MG63 (cell line): Measurements from ENCODE around the gene FILIP1L. TPM values are rescaled to one million over a fixed set of nuclear protein-coding genes. Genes with fewer than 3 reads are reported as not detected.

ENCODE experiments used
- DNase-seq: peaks from one replicate; pipeline ENCODE4 v3.0.0-alpha.2; 2020
- H3K27me3 ChIP-seq: fragments of 250-450 bp; sonication (Bioruptor Pico); 2 replicates; pipeline ENCODE4 v1.5.1; 2020; ENCODE audit warnings: mild to moderate bottlenecking, moderate library complexity
- H3K36me3 ChIP-seq: fragments of 250-450 bp; sonication (Bioruptor Pico); 2 replicates; pipeline ENCODE4 v1.5.1; 2020; ENCODE audit warnings: mild to moderate bottlenecking, moderate library complexity
- H3K4me3 ChIP-seq: fragments of 250-450 bp; sonication (Bioruptor Pico); 2 replicates; pipeline ENCODE4 v1.5.1; 2020; ENCODE audit warnings: mild to moderate bottlenecking, moderate library complexity
- H3K9me3 ChIP-seq: fragments of 250-450 bp; sonication (Bioruptor Pico); 2 replicates; pipeline ENCODE4 v1.5.1; 2020; ENCODE audit warnings: mild to moderate bottlenecking, moderate library complexity
- total RNA-seq: library from RNA; depleted of rRNA; stranded (reverse); fragments of >200 nt; shearing (Covaris generic); gene quantifications from 2 replicates; pipeline ENCODE4 v1.2.3, GENCODE V29; 2014; ENCODE audit warnings: low replicate concordance

Gene FILIP1L
- total RNA-seq, 1 experiment from 2014 or later, result 19.9 TPM

DNA sequence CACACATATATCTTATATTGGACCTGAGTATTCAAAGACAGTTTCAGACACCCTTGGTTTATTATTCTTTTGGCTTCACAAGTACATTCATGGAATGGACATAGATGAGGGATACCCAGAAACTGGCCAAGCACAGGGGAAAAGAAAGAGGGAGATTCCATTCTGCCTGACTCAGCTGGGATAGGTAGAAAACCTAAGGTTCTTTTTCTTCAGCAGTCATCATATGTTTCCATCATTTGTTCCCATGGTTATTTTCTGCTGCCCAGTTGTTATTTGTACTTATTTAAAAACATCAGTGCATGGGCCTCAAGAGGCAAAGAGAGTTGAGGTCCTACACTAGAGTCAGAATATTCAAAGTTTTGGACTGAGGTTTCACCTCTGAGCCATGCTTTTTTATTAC is 91.8 kb downstream of the FILIP1L start:
- Histone ChIP-seq H3K36me3 (peaks cover 8% of the 10 kb centered on the region), H3K4me3 (no peak overlapping the region), H3K9me3 (peaks cover 3% of the 10 kb centered on the region), H3K27me3 (no peaks in the 10 kb centered on the region)
- no peak for DNase-seq

DNA sequence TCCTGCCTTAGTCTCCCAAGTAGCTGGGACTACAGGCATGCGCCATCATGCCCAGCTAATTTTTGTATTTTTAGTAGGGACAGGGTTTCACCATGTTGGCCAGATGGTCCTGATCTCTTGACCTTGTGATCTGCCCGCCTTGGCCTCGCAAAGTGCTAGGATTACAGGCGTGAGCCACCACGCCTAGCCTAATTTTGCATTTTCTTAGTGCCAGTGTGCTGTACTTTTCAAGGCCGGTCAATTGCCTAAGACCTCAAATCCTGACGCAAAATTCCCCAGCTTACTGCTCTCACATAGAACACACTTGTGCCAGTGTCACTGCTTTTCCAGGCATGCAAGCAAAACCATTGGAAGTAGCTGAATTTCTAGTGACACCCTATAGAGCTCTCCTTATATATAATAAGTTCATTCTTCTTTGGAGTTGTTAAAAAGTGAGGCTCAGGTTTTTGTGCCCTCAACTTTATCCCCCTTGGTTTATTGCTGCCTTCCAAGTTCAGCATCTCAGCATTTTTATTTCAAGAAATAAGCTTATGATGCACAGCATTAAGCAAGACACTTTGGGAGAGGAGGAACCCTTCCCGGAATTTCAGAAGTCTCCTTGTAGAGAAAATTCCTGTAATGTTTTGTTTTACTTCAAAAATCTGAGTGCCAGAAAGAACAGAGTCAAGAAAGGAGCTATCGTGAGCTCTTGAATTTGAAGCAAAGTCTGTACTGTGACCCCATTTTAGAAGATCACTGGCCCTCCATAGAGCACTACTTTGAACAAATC is 93.2 kb downstream of the FILIP1L start:
- H3K36me3 ChIP-seq, result peaks cover 8% of the 10 kb centered on the region
- no peak overlapping the region for H3K4me3 ChIP-seq
- no peak for DNase-seq
- no peaks in the 10 kb centered on the region for H3K27me3 ChIP-seq
- H3K9me3 ChIP-seq, result peaks cover 3% of the 10 kb centered on the region

DNA sequence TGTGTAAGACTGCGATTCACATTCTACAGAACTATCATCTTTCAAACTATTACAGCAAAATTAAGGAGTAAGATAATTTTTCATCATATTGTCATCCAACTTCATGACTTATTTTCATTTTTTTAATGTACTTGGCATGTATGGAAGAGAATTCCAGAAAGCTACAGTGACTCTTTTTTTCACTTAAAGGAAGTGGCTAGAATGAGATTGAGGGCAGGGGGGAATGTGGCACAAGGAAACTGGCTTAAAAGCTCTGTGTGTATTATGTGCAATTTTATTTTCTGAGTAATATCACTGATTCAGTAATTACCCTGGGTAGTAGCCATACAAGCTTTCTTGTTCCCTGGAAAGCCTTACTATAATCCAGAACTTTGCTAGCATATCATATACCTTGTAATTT is 94.6 kb downstream of the FILIP1L start:
- no peak overlapping the region for H3K4me3 ChIP-seq
- H3K36me3 ChIP-seq, result peaks cover 11% of the 10 kb centered on the region
- H3K9me3 ChIP-seq, result peaks cover 11% of the 10 kb centered on the region
- no peaks in the 10 kb centered on the region for H3K27me3 ChIP-seq
- peak; percentile 41 for DNase-seq

DNA sequence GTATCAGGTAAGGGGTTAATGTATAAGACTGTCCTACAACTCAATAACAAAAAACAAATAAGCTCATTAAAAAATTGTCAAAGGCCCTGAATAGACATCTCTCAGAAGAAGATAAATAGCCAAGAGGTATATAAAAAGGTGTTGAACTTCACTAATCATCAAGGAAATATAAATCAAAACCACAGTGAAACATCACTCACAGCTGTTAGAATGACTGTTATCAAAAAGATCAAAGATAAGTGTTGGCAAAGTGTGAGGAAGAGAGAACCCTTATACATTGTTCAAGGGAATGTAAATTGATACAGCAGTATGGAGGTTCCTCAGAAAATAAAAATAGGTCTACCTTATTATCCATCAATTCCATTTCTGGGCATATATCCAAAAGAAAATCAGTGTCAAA is 95.5 kb downstream of the FILIP1L start:
- no peak for DNase-seq
- H3K36me3 ChIP-seq, result peaks cover 11% of the 10 kb centered on the region
- no peaks in the 10 kb centered on the region for H3K27me3 ChIP-seq
- peaks cover 11% of the 10 kb centered on the region for H3K9me3 ChIP-seq
- H3K4me3 ChIP-seq, result no peak overlapping the region

DNA sequence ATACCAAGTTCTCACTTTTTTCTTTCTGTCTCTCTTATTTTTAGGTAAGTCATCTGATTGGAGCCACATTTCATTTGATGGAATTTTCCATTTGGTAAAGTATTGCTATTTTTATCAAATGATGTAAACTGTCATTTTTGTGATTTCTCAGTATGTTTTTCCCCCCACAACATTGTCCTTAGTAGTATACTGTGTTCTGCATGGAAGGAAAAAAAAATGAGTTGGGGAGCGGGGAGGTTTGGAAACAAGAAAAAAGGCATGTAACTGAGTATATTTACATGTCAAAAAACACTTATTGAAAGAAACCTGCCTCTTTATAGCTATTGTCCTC is 104.2 kb downstream of the FILIP1L start:
- Histone ChIP-seq H3K4me3 (no peak overlapping the region), H3K27me3 (no peaks in the 10 kb centered on the region), H3K9me3 (peaks cover 2% of the 10 kb centered on the region; the same call in 1 of the 2 replicates), H3K36me3 (no peaks in the 10 kb centered on the region; the same call in 1 of the 2 replicates)
- DNase-seq, result no peak

DNA sequence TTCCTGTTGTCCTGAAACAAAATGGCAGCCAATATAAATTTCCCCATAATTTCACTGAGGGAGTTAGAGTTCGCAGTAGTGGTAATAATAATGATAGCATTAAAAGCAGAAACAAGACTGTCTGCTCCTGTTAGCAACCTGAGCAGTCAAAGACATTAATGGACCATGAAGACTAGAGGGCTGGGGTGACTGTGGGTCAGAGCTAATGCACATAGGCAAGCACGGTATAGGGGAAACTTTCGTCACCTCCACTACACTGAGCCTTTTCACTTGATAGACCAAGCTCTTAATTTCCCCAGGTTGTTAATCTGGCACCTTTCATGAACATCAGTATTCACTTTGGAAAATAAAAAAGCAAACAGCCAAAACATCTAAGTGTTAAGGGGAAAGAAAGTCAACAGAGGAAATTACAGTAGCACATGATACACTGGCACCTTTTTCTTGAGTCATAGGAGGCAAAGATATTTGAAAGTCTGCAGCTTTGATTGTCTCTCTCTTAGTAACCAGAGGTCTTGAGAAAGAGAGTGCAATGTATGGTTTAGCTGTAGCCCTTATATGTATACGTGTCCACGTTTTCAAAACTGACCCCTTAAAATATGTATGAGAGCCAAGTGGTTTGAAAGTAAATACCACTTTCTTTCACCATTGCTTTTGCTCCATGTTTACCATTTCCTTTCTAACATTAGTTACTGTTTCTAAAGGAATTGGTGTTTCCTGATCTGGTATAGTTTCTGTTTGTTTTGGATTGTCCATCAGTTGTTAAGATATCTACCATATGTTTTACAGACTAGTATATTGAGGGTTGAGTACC is 104.8 kb downstream of the FILIP1L start:
- no peaks in the 10 kb centered on the region for H3K36me3 ChIP-seq
- DNase-seq, result no peak
- no peaks in the 10 kb centered on the region for H3K9me3 ChIP-seq
- no peak overlapping the region for H3K4me3 ChIP-seq
- H3K27me3 ChIP-seq, result no peaks in the 10 kb centered on the region

DNA sequence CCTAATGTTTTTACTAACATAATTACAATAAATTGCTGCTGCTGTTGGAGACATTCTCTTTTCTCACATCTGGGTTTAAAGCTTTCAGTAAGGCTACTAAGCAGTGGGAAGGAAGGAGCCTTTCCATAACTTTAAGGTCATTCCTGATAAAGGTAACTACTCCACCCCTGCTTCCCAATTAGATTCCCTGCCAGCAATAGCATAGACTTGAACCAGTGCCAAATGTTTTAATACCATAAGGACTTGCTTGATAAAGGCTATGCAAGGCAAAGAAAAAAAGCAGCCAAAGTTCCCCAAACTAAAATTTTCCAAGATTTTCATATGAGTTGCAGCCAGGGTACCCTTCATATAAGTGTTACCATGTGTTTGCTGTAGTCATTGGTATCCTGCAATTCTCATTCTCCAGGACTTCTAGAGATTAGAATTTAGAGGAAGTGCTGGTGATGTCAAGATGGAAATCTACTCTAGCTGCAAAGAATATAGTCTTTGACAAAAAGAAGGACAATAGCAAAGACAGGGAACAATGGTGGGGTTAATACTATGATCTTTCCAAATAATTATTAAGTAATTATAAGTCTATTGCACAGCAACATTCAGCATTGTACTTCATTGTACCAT is 106.1 kb downstream of the FILIP1L start:
- Histone ChIP-seq H3K4me3 (no peak overlapping the region), H3K27me3 (no peaks in the 10 kb centered on the region), H3K9me3 (no peaks in the 10 kb centered on the region), H3K36me3 (no peaks in the 10 kb centered on the region)
- no peak for DNase-seq

DNA sequence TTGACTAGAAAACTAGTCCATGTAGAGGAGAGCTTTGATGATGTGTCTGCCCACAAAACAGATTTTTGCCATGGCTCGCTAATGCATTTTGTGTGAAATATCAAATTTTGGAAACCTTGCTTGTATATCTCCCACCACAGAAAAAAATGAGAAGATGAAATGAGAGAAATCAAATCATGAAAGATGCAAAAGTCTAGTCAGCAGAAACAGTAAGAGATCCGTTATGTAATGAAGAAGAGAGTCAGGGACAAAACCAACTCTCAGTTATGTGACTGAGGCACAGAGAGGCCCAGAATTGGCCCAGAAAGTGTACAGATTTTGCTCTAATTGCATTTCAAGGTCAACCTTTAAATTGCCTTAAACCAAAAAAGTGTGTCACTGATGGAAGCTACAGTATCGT is 107.0 kb downstream of the FILIP1L start:
- no peaks in the 10 kb centered on the region for H3K9me3 ChIP-seq
- H3K4me3 ChIP-seq, result no peak overlapping the region
- H3K36me3 ChIP-seq, result no peaks in the 10 kb centered on the region
- no peaks in the 10 kb centered on the region for H3K27me3 ChIP-seq
- DNase-seq, result no peak

DNA sequence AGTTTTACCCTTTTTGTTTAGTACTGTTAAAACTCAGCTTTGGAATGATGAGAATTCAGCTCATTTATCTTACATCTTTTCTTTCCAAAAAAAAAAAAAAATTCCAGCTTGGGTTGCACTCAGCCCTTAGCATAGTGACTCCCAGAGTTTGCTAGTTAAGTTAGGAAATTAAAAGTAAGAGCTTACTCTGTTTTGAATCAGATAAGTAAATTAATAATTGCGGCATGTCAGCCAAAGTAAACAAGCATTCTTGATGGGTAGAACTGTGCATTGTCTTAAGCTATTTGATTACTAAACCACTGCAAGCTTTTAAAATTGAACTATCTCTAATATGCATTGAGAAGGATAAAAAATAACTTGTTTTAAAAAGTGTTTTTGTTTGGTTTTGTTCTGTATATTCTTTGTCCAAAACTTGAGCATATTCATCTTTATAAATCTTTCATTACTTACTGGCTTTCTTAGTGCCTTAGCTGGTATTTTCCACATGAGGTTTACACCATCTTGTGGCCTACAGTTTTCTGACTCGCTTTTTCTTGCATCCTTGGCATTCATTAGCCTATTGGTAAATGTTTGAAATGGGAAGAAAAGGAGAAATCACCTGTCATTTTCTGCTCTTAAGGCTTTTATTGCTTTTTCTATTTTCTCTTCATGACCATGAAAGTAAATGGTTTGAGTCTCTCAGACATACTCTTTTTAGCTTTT is 107.6 kb downstream of the FILIP1L start:
- H3K27me3 ChIP-seq, result no peaks in the 10 kb centered on the region
- no peaks in the 10 kb centered on the region for H3K9me3 ChIP-seq
- H3K4me3 ChIP-seq, result no peak overlapping the region
- no peaks in the 10 kb centered on the region for H3K36me3 ChIP-seq
- no peak for DNase-seq

DNA sequence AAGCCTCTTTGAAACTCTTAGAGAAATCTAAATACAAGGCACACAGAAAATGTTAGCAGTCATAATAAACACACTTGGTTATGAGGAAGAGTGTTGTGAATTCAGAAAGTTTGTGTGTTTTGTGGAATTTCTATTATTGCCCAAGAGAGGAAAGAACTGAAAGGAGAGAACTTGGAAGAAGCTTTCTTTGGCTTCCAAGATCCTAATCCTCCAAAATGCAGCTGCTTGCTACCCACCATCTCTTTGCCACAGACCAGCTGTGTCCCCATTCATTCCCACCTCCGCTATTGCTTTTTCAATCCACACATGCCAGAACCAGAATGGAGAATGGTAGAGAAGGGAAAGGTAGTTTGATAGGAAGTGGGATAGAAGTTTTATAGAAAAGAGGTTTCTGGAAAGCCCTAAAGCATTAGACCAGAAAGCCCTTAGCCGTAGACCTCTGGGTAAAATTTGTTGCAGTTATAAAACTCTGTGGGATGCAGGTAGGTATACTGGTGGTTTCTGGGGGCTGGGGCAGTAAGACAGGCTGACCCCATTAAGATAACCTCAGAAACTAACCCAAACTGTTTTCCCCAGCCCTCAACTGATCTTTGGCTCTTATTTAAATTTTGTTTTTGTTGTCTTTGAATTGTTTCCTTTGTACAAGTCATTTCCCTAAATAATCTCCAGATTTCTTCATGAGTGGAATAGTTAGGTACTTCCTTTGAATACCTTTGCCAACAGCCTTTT is 108.5 kb downstream of the FILIP1L start:
- Histone ChIP-seq H3K4me3 (no peak overlapping the region), H3K36me3 (no peaks in the 10 kb centered on the region), H3K27me3 (no peaks in the 10 kb centered on the region), H3K9me3 (no peaks in the 10 kb centered on the region)
- no peak for DNase-seq

DNA sequence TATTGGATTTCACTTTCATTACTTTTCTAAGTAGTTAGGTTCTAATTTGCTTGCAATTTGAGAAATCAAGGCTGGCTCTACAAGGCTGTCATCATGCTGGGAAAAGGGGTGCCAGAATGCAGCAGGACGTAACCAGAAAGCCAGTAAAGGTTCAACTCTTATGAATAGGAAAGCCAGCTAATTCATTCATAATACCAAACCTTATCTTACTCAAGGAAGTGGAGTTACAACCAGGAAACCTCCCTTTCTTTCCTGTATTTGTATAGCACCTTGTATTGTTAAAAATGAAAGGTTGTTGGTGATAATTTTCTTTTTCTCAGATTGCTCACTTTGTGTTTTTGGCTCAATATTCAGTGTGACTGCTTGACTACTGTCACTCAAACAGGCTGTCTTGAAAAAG is 109.4 kb downstream of the FILIP1L start:
- Histone ChIP-seq H3K9me3 (no peaks in the 10 kb centered on the region), H3K27me3 (no peaks in the 10 kb centered on the region), H3K4me3 (no peak overlapping the region), H3K36me3 (no peaks in the 10 kb centered on the region)
- no peak for DNase-seq

DNA sequence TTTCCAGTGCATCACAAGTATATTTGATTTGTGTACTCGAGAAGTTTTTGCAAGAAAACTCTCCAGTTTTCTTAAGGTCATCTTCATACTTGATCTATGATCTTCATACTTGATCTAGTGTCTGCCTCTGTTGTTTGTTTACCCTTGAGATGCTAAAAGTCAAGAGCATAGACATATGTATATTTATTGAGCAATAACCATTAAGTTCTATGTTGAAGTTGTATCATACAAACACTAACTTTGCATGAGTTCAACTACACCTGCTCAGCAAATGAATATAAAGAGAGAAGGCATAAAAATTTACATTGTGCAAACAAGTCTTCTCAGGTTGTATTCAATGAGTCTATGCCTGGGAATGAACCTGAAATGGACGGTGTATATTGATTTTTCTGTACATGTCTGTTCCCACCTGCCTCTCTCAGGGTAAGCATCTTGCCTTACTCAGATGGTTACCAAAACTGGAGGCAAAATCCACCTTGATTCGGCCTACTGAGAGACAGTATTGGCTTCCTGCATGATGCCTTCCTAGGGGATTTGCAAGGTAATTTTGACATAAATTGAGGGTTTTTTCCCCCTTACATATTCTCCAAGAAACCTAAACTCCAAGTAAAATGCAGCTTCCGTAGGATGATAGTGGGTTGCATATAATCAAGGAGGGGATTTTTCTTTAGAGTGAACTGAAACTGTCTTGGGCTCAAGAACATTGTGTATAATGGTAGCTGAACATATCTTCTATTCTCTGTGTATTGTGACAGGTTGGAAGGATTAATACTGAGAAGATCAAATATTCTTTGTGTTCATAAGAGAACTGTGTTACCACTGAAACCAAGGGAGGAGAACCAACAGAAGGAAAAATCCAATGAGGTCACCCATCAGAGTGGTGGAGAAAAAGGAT is 110.4 kb downstream of the FILIP1L start:
- DNase-seq, result no peak
- Histone ChIP-seq H3K4me3 (no peak overlapping the region), H3K36me3 (no peaks in the 10 kb centered on the region), H3K27me3 (no peaks in the 10 kb centered on the region), H3K9me3 (no peaks in the 10 kb centered on the region)

DNA sequence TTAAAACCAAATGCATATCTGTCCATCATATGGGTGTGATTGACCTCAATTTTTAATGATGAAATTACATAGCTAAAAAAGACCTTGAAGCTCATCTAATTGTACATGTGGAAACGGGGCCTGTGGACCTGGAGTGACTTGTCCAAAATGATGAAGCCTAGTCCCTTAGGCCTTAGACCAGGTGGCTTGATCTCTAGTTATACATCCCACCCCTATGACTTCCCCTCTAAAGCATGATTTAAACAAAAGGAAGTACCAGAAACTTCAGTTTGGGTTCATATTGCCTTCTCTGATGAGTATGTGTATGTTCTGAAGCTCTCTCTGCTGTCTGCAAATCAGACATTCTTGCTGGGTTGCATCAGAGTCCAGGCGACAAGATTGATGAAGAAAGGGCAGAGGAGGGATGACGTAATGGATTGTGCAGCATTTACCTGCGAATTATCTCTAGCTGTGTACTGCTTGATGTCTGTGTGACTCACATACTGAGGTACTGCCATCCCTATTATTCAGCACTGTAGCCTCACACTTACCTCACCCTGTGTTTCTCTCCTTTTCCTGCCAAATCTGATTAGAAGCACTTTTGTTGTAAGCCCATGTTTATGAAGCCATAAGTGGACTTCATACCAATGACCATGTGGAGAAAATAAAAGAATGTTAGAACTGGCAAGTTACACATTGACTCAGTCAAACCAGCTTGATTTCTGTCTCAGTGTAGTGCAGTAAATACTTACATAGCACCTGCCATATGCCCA is 111.5 kb downstream of the FILIP1L start:
- no peaks in the 10 kb centered on the region for H3K36me3 ChIP-seq
- no peaks in the 10 kb centered on the region for H3K9me3 ChIP-seq
- peak; percentile 81 for DNase-seq
- no peak overlapping the region for H3K4me3 ChIP-seq
- no peaks in the 10 kb centered on the region for H3K27me3 ChIP-seq

DNA sequence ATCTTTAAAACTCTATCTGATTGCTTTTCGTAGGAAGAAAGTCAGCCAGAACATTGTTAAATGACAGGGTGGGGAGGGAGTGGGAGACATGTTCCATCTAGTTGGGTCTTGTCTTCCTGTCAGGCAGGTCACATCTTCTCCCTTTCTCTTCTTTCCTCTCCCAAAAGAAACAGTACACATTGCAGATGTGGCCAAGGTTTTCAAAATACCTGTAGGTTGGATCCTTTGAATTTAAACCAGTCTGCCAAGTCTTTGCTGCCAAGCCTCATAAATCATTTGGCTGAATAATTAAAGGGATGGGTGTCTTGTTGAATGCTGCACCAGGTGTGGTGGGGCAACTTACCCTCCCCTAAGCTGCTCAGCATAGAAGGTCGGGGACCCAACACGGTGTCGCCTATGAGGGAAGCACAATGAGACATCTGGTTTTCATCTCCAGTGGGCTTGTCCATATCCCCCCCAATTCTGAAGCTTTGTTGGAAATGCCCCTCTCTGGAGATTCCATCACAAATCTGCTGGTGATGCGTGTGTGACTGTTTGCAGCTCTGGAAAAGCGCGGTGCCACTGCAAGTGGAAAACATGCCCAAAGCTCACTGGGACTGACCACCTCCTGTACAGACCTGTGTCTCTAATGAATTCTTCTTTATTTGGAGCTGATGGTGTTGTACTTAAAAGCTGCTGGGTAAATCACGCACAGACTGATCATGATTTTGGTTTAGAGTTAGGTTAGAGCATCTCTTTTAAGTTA is 112.6 kb downstream of the FILIP1L start:
- no peak overlapping the region for H3K4me3 ChIP-seq
- no peaks in the 10 kb centered on the region for H3K9me3 ChIP-seq
- DNase-seq, result no peak
- H3K27me3 ChIP-seq, result no peaks in the 10 kb centered on the region
- no peaks in the 10 kb centered on the region for H3K36me3 ChIP-seq
